HAP-1 (cell line): Measurements from ENCODE around the gene KISS1R.

Source experiments
- DNase-seq, 2 experiments: peaks; one replicate each; pipeline ENCODE4 v3.0.0-alpha.2; 2016 to 2020; ENCODE audit warnings: low spot score in 2 of 2
- H3K27me3 ChIP-seq: fragments of 250-450 bp; sonication (Bioruptor Pico); 2 replicates; pipeline ENCODE4 v1.5.1; 2020; ENCODE audit warnings: low read depth, mild to moderate bottlenecking, moderate library complexity
- H3K36me3 ChIP-seq: fragments of 250-450 bp; sonication (Bioruptor Pico); replicated peaks from 2 replicates; pipeline ENCODE4 v1.5.1; 2020; ENCODE audit warnings: mild to moderate bottlenecking
- H3K4me1 ChIP-seq: fragments of 250-450 bp; sonication (Bioruptor Pico); 2 replicates; pipeline ENCODE4 v1.5.1; 2020; ENCODE audit warnings: mild to moderate bottlenecking
- H3K4me3 ChIP-seq: fragments of 250-450 bp; sonication (Bioruptor Pico); 2 replicates; pipeline ENCODE4 v1.5.1; 2020; ENCODE audit warnings: mild to moderate bottlenecking, moderate library complexity
- H3K9me3 ChIP-seq: fragments of 250-450 bp; sonication (Bioruptor Pico); 2 replicates; pipeline ENCODE4 v1.5.1; 2020; ENCODE audit warnings: mild to moderate bottlenecking, moderate library complexity
- in situ Hi-C: fragments of 300-500 bp; cut with MboI; formaldehyde crosslinking; loops from 3 replicates; pipeline ENCODE4 v1.14.3; 2020; ENCODE audit warnings: low sequenced_read_pairs, inconsistent platforms, mixed read lengths

KISS1R gene

GRCh38 chr19:958967-959855 lies 42.1 kb downstream of the KISS1R start:
- Histone ChIP-seq H3K4me3 (no peak overlapping the region), H3K4me1 (no peaks in the 10 kb centered on the region), H3K9me3 (no peaks in the 10 kb centered on the region), H3K27me3 (no peaks in the 10 kb centered on the region), H3K36me3 (peaks cover 7% of the 10 kb centered on the region; the same call in 1 of the 2 replicates)
- in situ Hi-C loops = no loop called here
- no peak for DNase-seq

DNA sequence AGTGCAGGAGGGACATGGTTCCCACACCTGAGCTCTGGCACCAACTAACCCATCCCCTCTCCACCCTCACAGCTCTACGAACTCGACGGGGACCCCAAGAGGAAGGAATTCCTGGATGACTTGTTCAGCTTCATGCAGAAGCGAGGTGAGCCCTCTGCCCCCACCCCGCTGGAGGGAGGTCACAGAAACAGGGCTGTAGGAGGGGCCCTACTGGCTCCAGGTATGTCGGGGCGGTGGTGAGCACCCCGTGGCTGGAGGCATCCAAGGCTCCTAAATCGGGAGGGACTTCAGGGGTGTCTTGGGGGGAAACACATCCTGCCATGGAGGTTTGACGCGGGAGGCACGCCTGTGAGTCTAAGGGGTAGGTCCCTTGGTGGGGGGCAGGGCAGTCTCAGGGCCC lies 42.9 kb downstream of the KISS1R start:
- peaks cover 15% of the 10 kb centered on the region for H3K36me3 ChIP-seq
- H3K4me1 ChIP-seq = no peaks in the 10 kb centered on the region
- no peak for DNase-seq
- no peaks in the 10 kb centered on the region for H3K27me3 ChIP-seq
- in situ Hi-C loops = no loop called here
- no peaks in the 10 kb centered on the region for H3K9me3 ChIP-seq
- no peak overlapping the region for H3K4me3 ChIP-seq

- DNase-seq = no peak
- Histone ChIP-seq H3K9me3 (no peaks in the 10 kb centered on the region), H3K36me3 (peaks cover 21% of the 10 kb centered on the region), H3K27me3 (no peaks in the 10 kb centered on the region), H3K4me1 (no peaks in the 10 kb centered on the region), H3K4me3 (no peak overlapping the region)
- in situ Hi-C loops = no loop called here
These were observed 43.4 kb downstream of the KISS1R start for GRCh38 chr19:960601-960938.

DNA sequence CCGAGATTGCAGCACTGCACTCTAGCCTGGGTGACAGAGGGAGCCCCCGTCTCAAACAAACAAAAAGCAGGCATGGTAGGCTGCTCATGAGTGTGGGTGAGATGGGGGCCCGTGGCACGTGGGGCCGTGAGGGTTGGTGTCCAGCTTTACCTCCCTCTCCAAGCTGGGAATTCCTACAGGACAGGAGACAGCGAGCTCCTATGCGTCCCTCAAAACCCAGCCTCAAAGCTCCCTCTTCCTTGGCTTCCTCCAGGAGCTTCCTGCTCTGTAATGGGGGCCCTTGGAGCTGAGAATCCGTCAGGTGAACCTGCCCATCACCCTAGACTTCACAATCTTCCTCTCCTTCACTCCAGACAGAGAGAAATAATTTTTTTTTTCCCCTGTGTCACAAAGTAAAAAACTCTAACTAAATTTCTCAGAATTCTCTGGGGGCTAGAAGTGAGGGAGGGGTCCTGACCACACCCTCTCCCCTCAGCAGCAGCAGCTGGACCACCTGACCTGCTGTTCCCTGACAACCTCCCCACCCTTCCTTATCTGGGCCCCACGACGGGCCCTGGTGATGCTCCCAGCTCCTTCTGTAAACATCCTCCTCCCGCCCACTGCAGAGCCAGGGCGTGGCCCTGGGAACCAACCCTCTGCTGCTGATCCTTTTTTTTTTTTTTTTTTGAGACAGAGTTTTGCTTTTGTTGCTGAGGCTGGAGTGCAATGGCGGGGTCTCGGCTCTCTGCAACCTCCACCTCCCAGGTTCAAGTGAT lies 44.9 kb downstream of the KISS1R start:
- Histone ChIP-seq H3K4me1 (no peaks in the 10 kb centered on the region), H3K36me3 (peaks cover 28% of the 10 kb centered on the region), H3K4me3 (no peak overlapping the region), H3K27me3 (no peaks in the 10 kb centered on the region), H3K9me3 (no peaks in the 10 kb centered on the region)
- in situ Hi-C loops = no loop called here
- DNase-seq = no peak

DNA sequence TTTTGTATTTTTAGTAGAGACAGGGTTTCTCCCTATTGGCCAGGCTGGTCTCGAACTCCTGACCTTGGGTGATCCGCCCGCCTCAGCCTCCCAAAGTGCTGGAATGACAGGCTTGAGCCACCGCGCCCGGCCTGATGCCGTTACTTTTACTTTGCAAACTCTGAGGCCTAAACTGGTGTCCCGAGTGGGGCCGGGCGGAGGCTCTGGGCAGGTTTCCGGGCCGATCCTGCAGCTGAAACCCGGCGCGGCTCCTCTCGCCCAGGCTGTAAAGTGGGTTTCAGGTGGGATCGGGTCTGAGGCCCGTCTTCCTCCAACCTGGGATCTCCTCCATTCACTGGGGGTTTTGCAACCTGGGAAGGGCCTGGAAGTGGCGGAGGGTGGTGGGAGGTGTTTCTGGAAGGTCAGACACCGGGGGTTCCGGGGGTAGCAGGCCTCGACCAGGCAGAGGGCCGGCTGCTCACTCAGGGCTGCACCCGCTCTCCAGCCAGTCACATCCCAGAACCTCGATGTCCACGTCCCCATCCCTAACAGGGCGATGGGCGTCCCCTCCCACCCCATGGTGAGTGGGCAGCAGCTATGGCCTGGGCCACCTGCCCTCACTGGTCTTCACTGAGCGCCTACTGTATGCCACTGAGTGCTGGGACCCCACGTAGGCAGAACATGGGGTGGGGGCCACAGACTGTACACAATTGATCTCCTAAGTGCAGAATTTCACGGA lies 45.7 kb downstream of the KISS1R start:
- no peaks in the 10 kb centered on the region for H3K4me1 ChIP-seq
- H3K9me3 ChIP-seq = no peaks in the 10 kb centered on the region
- H3K36me3 ChIP-seq = peaks cover 34% of the 10 kb centered on the region
- no peak for DNase-seq
- H3K4me3 ChIP-seq = no peak overlapping the region
- no peaks in the 10 kb centered on the region for H3K27me3 ChIP-seq
- in situ Hi-C loops = no loop called here

DNA sequence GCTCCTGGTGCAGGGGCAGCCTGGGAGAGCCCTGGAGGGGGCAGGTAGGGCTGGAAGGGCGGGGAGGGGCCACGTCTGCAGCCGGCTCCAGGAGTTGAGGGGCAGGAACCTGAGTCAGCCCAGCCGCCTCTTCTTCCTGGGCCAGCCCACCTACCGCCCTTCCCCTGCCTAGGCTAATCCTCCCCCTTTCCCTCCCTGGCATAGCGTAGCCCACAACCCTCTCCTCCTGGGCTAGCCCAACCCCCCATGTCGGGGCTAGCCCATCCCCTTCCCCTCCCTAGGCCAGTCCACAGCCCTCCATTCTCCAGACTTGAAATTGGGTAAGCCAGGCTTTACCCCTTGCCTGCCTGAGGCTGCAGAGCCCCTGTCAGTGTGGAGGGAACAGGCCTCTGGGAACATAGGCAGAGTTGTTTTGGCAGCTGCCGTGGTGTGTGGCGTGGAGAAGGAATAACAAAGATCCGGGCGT lies 46.4 kb downstream of the KISS1R start:
- H3K4me1 ChIP-seq = no peaks in the 10 kb centered on the region
- peaks cover 37% of the 10 kb centered on the region for H3K36me3 ChIP-seq
- in situ Hi-C loops = no loop called here
- DNase-seq = no peak
- H3K4me3 ChIP-seq = no peak overlapping the region
- H3K9me3 ChIP-seq = no peaks in the 10 kb centered on the region; the same call in 1 of the 2 replicates
- H3K27me3 ChIP-seq = no peaks in the 10 kb centered on the region

- in situ Hi-C loops = no loop called here
- H3K36me3 ChIP-seq = peaks cover 43% of the 10 kb centered on the region
- no peak for DNase-seq
These were observed 47.0 kb downstream of the KISS1R start for GRCh38 chr19:964116-964520.

DNA sequence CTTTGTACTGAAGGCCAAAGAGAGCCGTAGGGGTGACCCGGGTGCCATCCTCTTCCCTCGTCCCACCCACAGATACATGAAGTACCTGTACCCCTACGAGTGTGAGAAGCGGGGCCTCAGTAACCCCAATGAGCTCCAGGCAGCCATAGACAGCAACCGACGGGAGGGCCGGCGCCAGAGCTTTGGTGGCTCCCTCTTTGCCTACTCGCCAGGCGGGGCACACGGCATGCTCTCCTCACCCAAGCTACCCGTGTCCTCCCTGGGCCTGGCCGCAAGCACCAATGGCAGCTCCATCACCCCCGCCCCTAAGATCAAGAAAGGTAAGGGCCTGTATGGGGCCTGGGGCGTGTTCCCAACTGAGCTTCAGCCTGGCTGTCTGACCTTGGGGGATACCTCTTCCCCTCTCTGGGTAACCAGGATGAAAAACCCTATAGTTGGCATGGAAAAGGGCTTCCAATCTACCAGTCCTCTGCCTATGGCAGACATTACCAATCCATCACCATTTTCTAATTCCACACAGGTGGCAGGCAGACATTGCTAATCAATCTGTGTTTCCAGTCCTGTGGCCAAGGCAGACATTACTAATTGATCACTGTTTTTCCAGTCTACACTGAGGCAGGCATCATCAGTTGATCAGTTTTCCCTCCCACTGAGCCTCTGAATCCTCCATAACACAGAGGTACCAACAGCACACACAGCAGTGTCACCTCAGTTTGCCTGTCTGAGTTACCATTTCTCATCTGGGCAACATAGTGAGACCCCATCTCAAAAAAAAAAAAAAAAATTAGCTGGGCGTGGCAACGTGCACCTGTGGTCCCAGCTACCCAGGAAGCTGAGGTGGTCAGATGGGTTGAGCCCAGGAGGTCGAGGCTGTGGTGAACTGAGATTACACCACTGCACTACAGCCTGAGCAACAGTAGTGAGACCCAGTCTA lies 47.9 kb downstream of the KISS1R start:
- no peak for DNase-seq
- Histone ChIP-seq H3K9me3 (peaks cover 2% of the 10 kb centered on the region), H3K4me1 (no peaks in the 10 kb centered on the region), H3K4me3 (no peak overlapping the region), H3K27me3 (no peaks in the 10 kb centered on the region), H3K36me3 (peaks cover 50% of the 10 kb centered on the region)
- in situ Hi-C loops = no loop called here

More at GRCh38 chr19:964116-964520, 47.0 kb downstream of the KISS1R start:
- Histone ChIP-seq H3K4me1 (no peaks in the 10 kb centered on the region), H3K27me3 (no peaks in the 10 kb centered on the region), H3K4me3 (no peak overlapping the region), H3K9me3 (no peaks in the 10 kb centered on the region; the same call in 1 of the 2 replicates)

GRCh38 chr19:966485-967088 lies 49.5 kb downstream of the KISS1R start:
- Histone ChIP-seq H3K36me3 (peaks cover 66% of the 10 kb centered on the region), H3K4me1 (no peaks in the 10 kb centered on the region), H3K27me3 (no peaks in the 10 kb centered on the region), H3K4me3 (no peak overlapping the region), H3K9me3 (peaks cover 11% of the 10 kb centered on the region)
- no peak for DNase-seq
- in situ Hi-C loops = no loop called here
